Measurements from ENCODE around the gene PPP1R14C. TPM values are rescaled to one million over a fixed set of nuclear protein-coding genes. Genes with fewer than 3 reads are reported as not detected.

The PPP1R14C gene
- total RNA-seq, 4 donors from 2014 or later = 2.1 to 2.9 TPM; not detected in 2

- Histone ChIP-seq H3K27me3 (no peaks in the 10 kb centered on the region), H3K36me3 (no peaks in the 10 kb centered on the region), H3K4me3 (no peak overlapping the region), H3K27ac (no peak overlapping the region), H3K4me1 (no peaks in the 10 kb centered on the region), H3K9me3 (no peaks in the 10 kb centered on the region)
- no peak for DNase-seq
- intact Hi-C loops (cut with DNase I; ENCODE audit: low total_unique reads) = no loop called here
- TF ChIP-seq, protein P1, sequence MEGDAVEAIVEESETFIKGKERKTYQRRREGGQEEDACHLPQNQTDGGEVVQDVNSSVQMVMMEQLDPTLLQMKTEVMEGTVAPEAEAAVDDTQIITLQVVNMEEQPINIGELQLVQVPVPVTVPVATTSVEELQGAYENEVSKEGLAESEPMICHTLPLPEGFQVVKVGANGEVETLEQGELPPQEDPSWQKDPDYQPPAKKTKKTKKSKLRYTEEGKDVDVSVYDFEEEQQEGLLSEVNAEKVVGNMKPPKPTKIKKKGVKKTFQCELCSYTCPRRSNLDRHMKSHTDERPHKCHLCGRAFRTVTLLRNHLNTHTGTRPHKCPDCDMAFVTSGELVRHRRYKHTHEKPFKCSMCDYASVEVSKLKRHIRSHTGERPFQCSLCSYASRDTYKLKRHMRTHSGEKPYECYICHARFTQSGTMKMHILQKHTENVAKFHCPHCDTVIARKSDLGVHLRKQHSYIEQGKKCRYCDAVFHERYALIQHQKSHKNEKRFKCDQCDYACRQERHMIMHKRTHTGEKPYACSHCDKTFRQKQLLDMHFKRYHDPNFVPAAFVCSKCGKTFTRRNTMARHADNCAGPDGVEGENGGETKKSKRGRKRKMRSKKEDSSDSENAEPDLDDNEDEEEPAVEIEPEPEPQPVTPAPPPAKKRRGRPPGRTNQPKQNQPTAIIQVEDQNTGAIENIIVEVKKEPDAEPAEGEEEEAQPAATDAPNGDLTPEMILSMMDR (IDR thresholded peaks at IDR 0.05) = no peak
- TF ChIP-seq POLR2A (IDR thresholded peaks at IDR 0.05) = no peak
These were observed 65.2 kb downstream of the PPP1R14C start for GRCh38 chr6:150207931-150208570.

DNA sequence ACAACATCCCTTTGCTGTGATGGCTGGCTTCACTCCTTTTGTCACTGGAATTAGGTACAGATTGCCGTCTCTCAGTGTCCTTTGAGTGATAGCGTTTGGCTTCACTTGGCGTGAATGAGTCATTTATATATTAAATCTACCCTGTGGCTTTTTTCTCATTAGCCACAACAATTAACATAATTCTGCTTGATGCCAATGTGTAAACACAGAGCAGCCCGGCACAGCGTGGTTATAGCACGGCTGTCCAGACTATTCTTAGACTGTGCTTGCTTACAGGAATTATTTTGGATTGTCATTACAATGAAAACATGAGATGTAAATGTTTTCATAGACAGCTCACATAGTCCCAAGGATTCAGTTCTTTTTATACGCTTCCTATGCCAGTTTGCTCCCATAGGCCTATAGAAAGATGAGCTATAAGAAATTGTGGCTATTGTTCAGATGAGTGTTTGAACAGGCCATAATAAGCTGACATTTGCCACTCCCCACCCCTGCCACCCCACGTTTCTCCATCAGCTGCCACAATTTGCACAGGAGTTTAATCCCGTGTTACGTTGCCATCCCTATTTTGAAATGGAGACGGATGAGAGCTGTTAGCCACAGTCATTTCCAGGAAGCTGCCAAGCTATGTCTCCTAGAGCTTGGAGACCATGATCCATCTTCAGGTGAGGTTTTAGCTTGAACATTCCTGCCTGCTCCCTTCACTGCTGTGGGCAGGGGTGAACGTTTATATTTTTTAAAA is 65.9 kb downstream of the PPP1R14C start:
- Histone ChIP-seq H3K27me3 (no peaks in the 10 kb centered on the region), H3K36me3 (no peaks in the 10 kb centered on the region), H3K4me3 (no peak overlapping the region), H3K9me3 (no peaks in the 10 kb centered on the region), H3K27ac (no peak overlapping the region), H3K4me1 (no peaks in the 10 kb centered on the region)
- no peak for DNase-seq
- no peak for TF ChIP-seq POLR2A (IDR thresholded peaks at IDR 0.05)
- TF ChIP-seq, protein P1 (IDR thresholded peaks at IDR 0.05) = no peak
- intact Hi-C loops (cut with DNase I; ENCODE audit: low total_unique reads) = no loop called here

- no peaks in the 10 kb centered on the region for H3K9me3 ChIP-seq
- H3K27me3 ChIP-seq = no peaks in the 10 kb centered on the region
- TF ChIP-seq, protein P1 (IDR thresholded peaks at IDR 0.05) = no peak
- no peak for TF ChIP-seq POLR2A (IDR thresholded peaks at IDR 0.05)
- no peaks in the 10 kb centered on the region for H3K36me3 ChIP-seq
- H3K4me3 ChIP-seq = no peak overlapping the region
- no peak overlapping the region for H3K27ac ChIP-seq
- no peak for DNase-seq
- H3K4me1 ChIP-seq = no peaks in the 10 kb centered on the region
- intact Hi-C loops (cut with DNase I; ENCODE audit: low total_unique reads) = no loop called here
These were observed 66.6 kb downstream of the PPP1R14C start for GRCh38 chr6:150209415-150209814.

DNA sequence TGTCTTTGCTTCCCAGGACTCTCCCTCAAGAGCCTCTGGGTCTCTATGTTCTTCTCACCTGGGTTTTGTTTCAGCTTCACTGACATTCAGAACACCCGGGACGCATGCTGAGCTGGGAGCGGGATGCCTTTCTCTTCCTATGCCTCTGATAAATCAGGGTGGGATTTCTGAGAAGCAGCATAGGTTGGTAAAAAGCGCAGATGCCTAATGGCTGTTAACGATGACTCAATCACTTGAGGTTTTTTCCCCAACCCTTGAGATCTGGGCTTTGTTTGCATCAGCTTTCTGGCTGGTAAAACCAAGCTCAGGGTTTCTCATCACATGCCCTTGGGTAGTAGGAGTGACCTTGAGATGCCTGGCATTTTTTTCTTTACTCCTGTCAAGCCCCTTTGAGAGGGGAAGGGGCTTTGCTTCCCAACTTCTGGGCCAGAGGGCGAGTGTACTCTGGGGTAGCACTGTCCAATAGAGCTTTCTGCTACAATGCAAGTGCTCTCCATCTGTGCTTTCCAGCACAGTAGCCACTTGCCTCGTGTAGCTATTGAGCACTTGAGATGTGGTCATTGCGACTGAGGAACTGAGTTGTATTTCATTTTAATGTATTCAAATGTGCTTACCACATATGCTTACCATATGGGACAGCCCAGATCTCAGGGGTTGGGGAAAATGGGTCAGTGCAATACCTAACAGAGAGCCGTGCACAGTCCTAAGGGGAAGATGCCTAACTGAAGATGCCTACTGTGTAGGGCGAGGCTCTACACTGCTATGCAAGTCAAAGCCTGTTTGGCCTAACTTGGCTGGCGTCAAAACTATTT is 69.1 kb downstream of the PPP1R14C start:
- H3K9me3 ChIP-seq = no peaks in the 10 kb centered on the region
- H3K4me1 ChIP-seq = no peaks in the 10 kb centered on the region
- H3K4me3 ChIP-seq = no peak overlapping the region
- H3K27me3 ChIP-seq = no peaks in the 10 kb centered on the region
- TF ChIP-seq POLR2A (IDR thresholded peaks at IDR 0.05) = no peak
- TF ChIP-seq, protein P1 (IDR thresholded peaks at IDR 0.05) = no peak
- H3K36me3 ChIP-seq = no peaks in the 10 kb centered on the region
- intact Hi-C loops (cut with DNase I; ENCODE audit: low total_unique reads) = no loop called here
- DNase-seq = no peak
- no peak overlapping the region for H3K27ac ChIP-seq

DNA sequence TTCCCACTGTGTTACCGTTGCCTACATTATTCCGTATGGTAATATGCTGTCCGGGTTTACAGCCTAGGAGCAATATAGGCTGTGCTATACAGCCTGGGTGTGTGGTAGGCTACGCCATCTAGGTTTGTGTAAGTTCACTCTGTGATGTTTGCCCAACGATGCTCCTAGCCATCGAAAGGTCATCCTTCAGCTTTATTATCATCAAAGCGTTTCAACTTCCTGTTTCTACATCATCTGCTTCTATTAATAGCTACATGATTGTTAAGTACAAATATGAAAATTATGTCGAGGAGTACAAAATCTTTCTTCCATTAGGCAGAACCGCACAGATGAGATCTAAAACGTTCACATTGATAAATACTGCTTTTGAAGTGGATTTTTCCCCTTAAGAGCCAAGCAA is 69.9 kb downstream of the PPP1R14C start:
- no peaks in the 10 kb centered on the region for H3K4me1 ChIP-seq
- no peaks in the 10 kb centered on the region for H3K36me3 ChIP-seq
- DNase-seq = no peak
- no peak overlapping the region for H3K27ac ChIP-seq
- H3K9me3 ChIP-seq = no peaks in the 10 kb centered on the region
- H3K27me3 ChIP-seq = no peaks in the 10 kb centered on the region
- H3K4me3 ChIP-seq = no peak overlapping the region
- intact Hi-C loops (cut with DNase I; ENCODE audit: low total_unique reads) = no loop called here
- TF ChIP-seq, protein P1 (IDR thresholded peaks at IDR 0.05) = no peak
- no peak for TF ChIP-seq POLR2A (IDR thresholded peaks at IDR 0.05)

Data from uterus (tissue), 4 donors.